HG03064 (cell line): ENCODE measurements around the gene LIN37.

Experiments used
- ATAC-seq: cut with Tn5 transposase; IDR thresholded peaks from one replicate; pipeline ENCODE4 v1.9.1; 2021; ENCODE audit warnings: low read depth; ENCODE audit not compliant: unreplicated experiment

LIN37 gene

GRCh38 chr19:35748106-35749020, at the start of gene LIN37:
Gene LIN37, plus strand, starts transcription at chr19:35748576. Its CDS starts 149 bp downstream, at chr19:35748725.
- ATAC-seq: peak; percentile 52

- peak; percentile 87 for ATAC-seq
Observed at GRCh38 chr19:35702223-35703012, 46.0 kb upstream of the LIN37 start.

- ATAC-seq: no peak
Observed at GRCh38 chr19:35703343-35703742, 45.0 kb upstream of the LIN37 start.

- no peak for ATAC-seq
Observed at GRCh38 chr19:35704218-35704617, 44.2 kb upstream of the LIN37 start, which contains the start of gene ZBTB32. Gene ZBTB32, plus strand, starts transcription at chr19:35704558. Its CDS starts 10,069 bp downstream, at chr19:35714627.

GRCh38 chr19:35708391-35708790, 40.0 kb upstream of the LIN37 start:
- no peak for ATAC-seq

- ATAC-seq: no peak
Observed at GRCh38 chr19:35710784-35711723, 37.3 kb upstream of the LIN37 start.

- no peak for ATAC-seq
Observed at GRCh38 chr19:35712567-35713505, 35.5 kb upstream of the LIN37 start.

- ATAC-seq: no peak
Observed at GRCh38 chr19:35713506-35713850, 34.9 kb upstream of the LIN37 start.

GRCh38 chr19:35713904-35714495, 34.4 kb upstream of the LIN37 start:
- no peak for ATAC-seq

GRCh38 chr19:35714601-35715354, 33.6 kb upstream of the LIN37 start:
- ATAC-seq: no peak

GRCh38 chr19:35715355-35715809, 33.0 kb upstream of the LIN37 start:
- no peak for ATAC-seq

GRCh38 chr19:35715981-35716800, 32.2 kb upstream of the LIN37 start:
- ATAC-seq: no peak

- ATAC-seq: peak; percentile 43
Observed at GRCh38 chr19:35716801-35717664, 31.3 kb upstream of the LIN37 start.

- ATAC-seq: peak; percentile 41
Observed at GRCh38 chr19:35717665-35718344, 30.6 kb upstream of the LIN37 start, which contains the start of gene KMT2B. Gene KMT2B, plus strand, starts transcription at chr19:35718003. Its CDS starts 16 bp downstream, at chr19:35718019.

GRCh38 chr19:35718345-35719041, 29.9 kb upstream of the LIN37 start:
- ATAC-seq: peak; percentile 3
